PC-3 (cell line): ENCODE results near the gene QPCT. TPM values are rescaled to one million over a fixed set of nuclear protein-coding genes. Genes with fewer than 3 reads are reported as not detected.

Experiments
- ATAC-seq: fragments of 200-7000 bp; cut with Tn5 transposase; 2 replicates; pipeline ENCODE4 v1.9.1; 2020; ENCODE audit warnings: mild to moderate bottlenecking, moderate library complexity
- BruUV-seq: library from RNA; stranded (reverse); fragments of 400-500 nt; replicated peaks from 2 replicates; lab custom pipeline; 2021; lab: Mats Ljungman, UMichigan
- CTCF ChIA-PET: fragments of 300-600 bp; sonication (Branson Sonifier 250); formaldehyde crosslinking; loops from one replicate; lab custom pipeline; 2022; ENCODE audit warnings: antibody characterized with exemption; lab: Charles Lee
- POLR2A ChIA-PET: fragments of 300-600 bp; sonication (Branson Sonifier 250); formaldehyde crosslinking; loops from one replicate; lab custom pipeline; 2022; ENCODE audit warnings: antibody characterized with exemption; ENCODE audit not compliant: unreplicated experiment; lab: Charles Lee
- DNase-seq: peaks from one replicate; pipeline ENCODE4 v3.0.0-alpha.2; 2015
- H2AFZ ChIP-seq: fragments of 300-600 bp; sonication (generic); 2 replicates; pipeline ENCODE4 v1.6.0; 2016; ENCODE audit warnings: antibody characterized with exemption, low read length
- H3F3A ChIP-seq: fragments of 300-600 bp; sonication (generic); one replicate; pipeline ENCODE4 v1.6.0; 2017; ENCODE audit warnings: antibody characterized with exemption, low read length, control low read depth, mild to moderate bottlenecking; ENCODE audit not compliant: unreplicated experiment
- H3K27ac ChIP-seq: fragments of 300-600 bp; sonication (generic); 2 replicates; pipeline ENCODE4 v1.5.1; 2016; ENCODE audit warnings: mild to moderate bottlenecking, low read length
- H3K27me3 ChIP-seq: fragments of 300-600 bp; sonication (generic); 2 replicates; pipeline ENCODE4 v1.6.1; 2016; ENCODE audit warnings: low read length, mixed read lengths
- H3K36me3 ChIP-seq: fragments of 300-600 bp; sonication (generic); 2 replicates; pipeline ENCODE4 v1.6.1; 2016; ENCODE audit warnings: low read depth, mixed run types, low read length, mixed read lengths
- H3K4me1 ChIP-seq: fragments of 300-600 bp; sonication (generic); 2 replicates; pipeline ENCODE4 v1.5.1; 2016; ENCODE audit warnings: low read length; ENCODE audit not compliant: insufficient read depth
- H3K4me2 ChIP-seq: fragments of 300-600 bp; sonication (generic); 2 replicates; pipeline ENCODE4 v1.6.0; 2016; ENCODE audit warnings: low read length
- H3K4me3 ChIP-seq: fragments of 300-600 bp; sonication (generic); 2 replicates; pipeline ENCODE4 v1.5.1; 2016; ENCODE audit warnings: mild to moderate bottlenecking, low read length, mixed read lengths
- H3K79me2 ChIP-seq: fragments of 300-600 bp; sonication (generic); 2 replicates; pipeline ENCODE4 v1.6.1; 2017; ENCODE audit warnings: low read length, mixed read lengths
- H3K9ac ChIP-seq: fragments of 300-600 bp; sonication (generic); 2 replicates; pipeline ENCODE4 v1.6.0; 2016; ENCODE audit warnings: mild to moderate bottlenecking, low read length
- H3K9me2 ChIP-seq: fragments of 300-600 bp; sonication (generic); replicated peaks from 2 replicates; pipeline ENCODE4 v1.6.1; 2016; ENCODE audit warnings: mixed run types, low read length, mixed read lengths
- H3K9me3 ChIP-seq: fragments of 300-600 bp; sonication (generic); 2 replicates; pipeline ENCODE4 v1.6.1; 2016; ENCODE audit warnings: low read length, mixed read lengths
- H4K20me1 ChIP-seq: fragments of 300-600 bp; sonication (generic); 2 replicates; pipeline ENCODE4 v1.6.1; 2016; ENCODE audit warnings: low read length, mixed read lengths
- CTCF ChIP-seq: fragments of 300-600 bp; sonication (generic); conservative IDR thresholded peaks from 2 replicates; pipeline ENCODE4 v1.5.1; 2017; ENCODE audit warnings: antibody characterized with exemption, low read depth, mild to moderate bottlenecking, low read length
- EZH2 ChIP-seq: fragments of 300-600 bp; sonication (generic); IDR thresholded peaks from one replicate; pipeline ENCODE4 v1.6.1; 2017; ENCODE audit warnings: antibody characterized with exemption, mild to moderate bottlenecking, low read length; ENCODE audit not compliant: unreplicated experiment
- EZH2phosphoT487 ChIP-seq: fragments of 300-600 bp; sonication (generic); IDR thresholded peaks from 2 replicates; pipeline ENCODE4 v1.6.1; 2018; ENCODE audit warnings: mild to moderate bottlenecking, antibody characterized with exemption, low read length, borderline replicate concordance
- intact Hi-C: fragments of 100-400 bp; cut with micrococcal nuclease; formaldehyde crosslinking; loops from 2 replicates; pipeline ENCODE4 v1.9.0; 2023
- total RNA-seq: library from RNA; depleted of rRNA; stranded (reverse); fragments of >200 nt; gene quantifications from 2 replicates; pipeline ENCODE4 v1.2.3, GENCODE V29; 2014

QPCT gene
- total RNA-seq, 1 experiment from 2014 or later, result not detected

- Histone ChIP-seq H3F3A (no peaks in the 10 kb centered on the region), H3K9me2 (no peaks in the 10 kb centered on the region), H3K79me2 (no peaks in the 10 kb centered on the region), H3K4me1 (no peaks in the 10 kb centered on the region), H3K27ac (no peak overlapping the region), H3K9ac (no peak overlapping the region), H3K4me3 (no peak overlapping the region), H3K36me3 (no peaks in the 10 kb centered on the region), H4K20me1 (no peaks in the 10 kb centered on the region), H3K9me3 (no peaks in the 10 kb centered on the region), H3K27me3 (no peaks in the 10 kb centered on the region), H2AFZ (no peak overlapping the region), H3K4me2 (no peak overlapping the region)
- no peak for ATAC-seq
- TF ChIP-seq CTCF (no peak), EZH2phosphoT487 (no peak), EZH2 (no peak)
- ChIA-PET CTCF (no interaction called here), POLR2A (no interaction called here)
- DNase-seq, result no peak
- no TSS peak for BruUV-seq
- intact Hi-C loops, result no loop called here
These were observed 6.7 kb upstream of the QPCT start for GRCh38 chr2:37337620-37338280.

DNA sequence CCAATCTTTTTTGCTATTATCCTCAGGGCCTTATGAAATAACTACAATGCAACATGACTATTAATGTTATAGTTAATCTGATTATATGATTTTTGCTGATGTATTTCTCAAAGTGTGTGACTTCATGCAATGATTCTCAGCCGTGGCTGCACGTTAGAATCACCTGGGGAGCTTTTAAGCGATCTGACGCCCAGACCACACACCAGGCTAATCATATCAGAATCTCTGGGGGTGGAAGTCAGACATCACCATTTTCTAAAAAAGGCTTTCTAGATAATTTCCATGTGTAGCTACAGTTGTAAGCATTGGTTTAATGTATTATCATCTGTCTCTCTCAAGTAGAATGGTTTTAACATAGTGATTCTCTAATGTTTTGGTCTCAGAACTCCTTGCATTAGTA, 5.5 kb upstream of the QPCT start:
- Histone ChIP-seq H3K4me1 (no peaks in the 10 kb centered on the region), H4K20me1 (no peaks in the 10 kb centered on the region), H3K9me3 (no peaks in the 10 kb centered on the region), H3K36me3 (no peaks in the 10 kb centered on the region), H3K9ac (no peak overlapping the region), H3K27ac (no peak overlapping the region), H3K4me2 (no peak overlapping the region), H3K9me2 (no peaks in the 10 kb centered on the region), H3K4me3 (no peak overlapping the region), H3K27me3 (no peaks in the 10 kb centered on the region), H3K79me2 (no peaks in the 10 kb centered on the region), H3F3A (no peaks in the 10 kb centered on the region), H2AFZ (no peak overlapping the region)
- TF ChIP-seq CTCF, result no peak
- TF ChIP-seq EZH2phosphoT487, result no peak
- no peak for TF ChIP-seq EZH2
- BruUV-seq, result no TSS peak
- CTCF ChIA-PET, result no interaction called here
- intact Hi-C loops, result no loop called here
- POLR2A ChIA-PET, result no interaction called here
- no peak for DNase-seq
- no peak for ATAC-seq

DNA sequence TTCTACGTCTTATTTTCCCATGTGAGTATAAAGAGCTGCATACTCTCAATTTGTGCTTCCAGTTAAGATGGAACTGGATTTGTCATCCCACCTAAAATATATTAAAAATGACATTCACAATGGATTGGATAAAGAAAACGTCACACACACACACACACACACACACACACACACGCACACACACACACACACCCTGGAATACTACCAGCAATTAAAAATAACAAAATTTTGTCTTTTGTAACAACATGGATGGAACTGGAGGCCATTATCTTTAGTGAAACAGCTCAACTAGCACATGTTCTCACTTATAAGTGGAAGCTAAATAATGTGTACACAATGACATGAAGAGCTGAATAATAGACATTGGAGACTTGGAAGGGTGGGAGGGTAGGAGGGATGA, 3.8 kb upstream of the QPCT start:
- DNase-seq, result no peak
- POLR2A ChIA-PET, result no interaction called here

More for the DNA sequence above, 3.8 kb upstream of the QPCT start:
- Histone ChIP-seq H3K9me2 (no peaks in the 10 kb centered on the region), H3K79me2 (no peaks in the 10 kb centered on the region), H2AFZ (no peak overlapping the region), H3K9ac (no peak overlapping the region), H3K4me1 (no peaks in the 10 kb centered on the region), H3K27me3 (no peaks in the 10 kb centered on the region), H3K36me3 (no peaks in the 10 kb centered on the region), H3K4me3 (no peak overlapping the region), H3K27ac (no peak overlapping the region), H4K20me1 (no peaks in the 10 kb centered on the region), H3K4me2 (no peak overlapping the region), H3K9me3 (no peaks in the 10 kb centered on the region), H3F3A (no peaks in the 10 kb centered on the region)
- TF ChIP-seq EZH2phosphoT487 (no peak), EZH2 (no peak), CTCF (no peak)
- ATAC-seq, result no peak
- CTCF ChIA-PET, result no interaction called here
- intact Hi-C loops, result loop anchor here (5.0 kb wide), 1 partner anchor 37 kb away; no protein-coding TSS in a partner anchor
- no TSS peak for BruUV-seq
